AG09319 (cell line): ENCODE data around the gene DCHS2.

Source experiments
- DNase-seq: peaks from one replicate; pipeline ENCODE4 v3.0.0-alpha.2; 2010; ENCODE audit warnings: low read depth; ENCODE audit errors: extremely low read depth
- CTCF ChIP-seq: IDR thresholded peaks from 2 replicates; pipeline ENCODE4 v1.5.1; 2011; ENCODE audit warnings: low read depth, mild to moderate bottlenecking, inconsistent platforms, low read length, moderate library complexity

The DCHS2 gene

GRCh38 chr4:154519214-154519613 is 27.6 kb upstream of the DCHS2 start:
- no peak for TF ChIP-seq CTCF
- DNase-seq = no peak

GRCh38 chr4:154517591-154517990 is 26.0 kb upstream of the DCHS2 start:
- no peak for DNase-seq
- no peak for TF ChIP-seq CTCF

GRCh38 chr4:154516318-154517029 is 24.9 kb upstream of the DCHS2 start:
- TF ChIP-seq CTCF = no peak
- no peak for DNase-seq

- no peak for DNase-seq
- no peak for TF ChIP-seq CTCF
These were observed 20.4 kb upstream of the DCHS2 start for GRCh38 chr4:154511981-154512380.

GRCh38 chr4:154511548-154511947 is 19.9 kb upstream of the DCHS2 start:
- TF ChIP-seq CTCF = no peak

GRCh38 chr4:154507156-154507555 is 15.6 kb upstream of the DCHS2 start:
- TF ChIP-seq CTCF = no peak
- no peak for DNase-seq

More at GRCh38 chr4:154511548-154511947, 19.9 kb upstream of the DCHS2 start:
- no peak for DNase-seq

- no peak for DNase-seq
- TF ChIP-seq CTCF = peak; percentile 48
These were observed 14.7 kb upstream of the DCHS2 start for GRCh38 chr4:154506253-154506652.
